ENCODE data around the gene PRDM8. TPM values are rescaled to one million over a fixed set of nuclear protein-coding genes. Genes with fewer than 3 reads are reported as not detected.
"Not testable (repeated sequence)": the region's sequence is repeated elsewhere in the genome, so short reads cannot be mapped to it uniquely, and the experiment has no call there.

Gene PRDM8
- total RNA-seq, 1 donor from 2014 or later = 0.07 TPM

- no peaks in the 10 kb centered on the region for H3K9me3 Mint-ChIP-seq (ENCODE audit: low read depth)
These were observed 26.1 kb upstream of the PRDM8 start for GRCh38 chr4:80171251-80171650.

GRCh38 chr4:80171656-80172055, 25.6 kb upstream of the PRDM8 start:
- TF ChIP-seq CTCF (IDR thresholded peaks at IDR 0.05) = no peak
- H3K4me1 Mint-ChIP-seq (ENCODE audit: low read depth) = no peaks in the 10 kb centered on the region
- H3K9me3 Mint-ChIP-seq (ENCODE audit: low read depth) = no peaks in the 10 kb centered on the region
- DNase-seq (ENCODE audit: low spot score) = no peak
- no peak overlapping the region for H3K27ac Mint-ChIP-seq (ENCODE audit: unreplicated experiment)
- H3K4me3 Mint-ChIP-seq (ENCODE audit: unreplicated experiment) = no peak overlapping the region
- peaks cover 62% of the 10 kb centered on the region for H3K27me3 Mint-ChIP-seq (ENCODE audit: low read depth)
- H3K36me3 Mint-ChIP-seq (ENCODE audit: low read depth) = no peaks in the 10 kb centered on the region

More at GRCh38 chr4:80171251-80171650, 26.1 kb upstream of the PRDM8 start:
- DNase-seq (ENCODE audit: low spot score) = no peak
- Mint-ChIP-seq H3K4me3 (ENCODE audit: unreplicated experiment) (no peak overlapping the region), H3K4me1 (ENCODE audit: low read depth) (no peaks in the 10 kb centered on the region), H3K36me3 (ENCODE audit: low read depth) (no peaks in the 10 kb centered on the region), H3K27me3 (ENCODE audit: low read depth) (peaks cover 65% of the 10 kb centered on the region), H3K27ac (ENCODE audit: unreplicated experiment) (no peak overlapping the region)
- no peak for TF ChIP-seq CTCF (IDR thresholded peaks at IDR 0.05)

- Mint-ChIP-seq H3K27ac (ENCODE audit: unreplicated experiment) (no peak overlapping the region), H3K36me3 (ENCODE audit: low read depth) (no peaks in the 10 kb centered on the region), H3K27me3 (ENCODE audit: low read depth) (peaks cover 58% of the 10 kb centered on the region)
These were observed 25.1 kb upstream of the PRDM8 start for GRCh38 chr4:80172203-80172602.

GRCh38 chr4:80173401-80173800, 23.9 kb upstream of the PRDM8 start:
- TF ChIP-seq CTCF (IDR thresholded peaks at IDR 0.05) = no peak
- DNase-seq (ENCODE audit: low spot score) = no peak

More at GRCh38 chr4:80172203-80172602, 25.1 kb upstream of the PRDM8 start:
- no peak for TF ChIP-seq CTCF (IDR thresholded peaks at IDR 0.05)
- Mint-ChIP-seq H3K4me1 (ENCODE audit: low read depth) (no peaks in the 10 kb centered on the region), H3K4me3 (ENCODE audit: unreplicated experiment) (no peak overlapping the region), H3K9me3 (ENCODE audit: low read depth) (no peaks in the 10 kb centered on the region)
- no peak for DNase-seq (ENCODE audit: low spot score)

GRCh38 chr4:80173841-80174240, 23.5 kb upstream of the PRDM8 start:
- no peak for DNase-seq (ENCODE audit: low spot score)
- Mint-ChIP-seq H3K4me3 (ENCODE audit: unreplicated experiment) (no peak overlapping the region), H3K36me3 (ENCODE audit: low read depth) (no peaks in the 10 kb centered on the region), H3K9me3 (ENCODE audit: low read depth) (peaks cover under 1% of the 10 kb centered on the region), H3K27ac (ENCODE audit: unreplicated experiment) (no peak overlapping the region), H3K27me3 (ENCODE audit: low read depth) (peaks cover 46% of the 10 kb centered on the region), H3K4me1 (ENCODE audit: low read depth) (no peaks in the 10 kb centered on the region)
- TF ChIP-seq CTCF (IDR thresholded peaks at IDR 0.05) = no peak

More at GRCh38 chr4:80173401-80173800, 23.9 kb upstream of the PRDM8 start:
- no peak overlapping the region for H3K4me3 Mint-ChIP-seq (ENCODE audit: unreplicated experiment)
- peaks cover 50% of the 10 kb centered on the region for H3K27me3 Mint-ChIP-seq (ENCODE audit: low read depth)
- H3K4me1 Mint-ChIP-seq (ENCODE audit: low read depth) = no peaks in the 10 kb centered on the region
- H3K9me3 Mint-ChIP-seq (ENCODE audit: low read depth) = no peaks in the 10 kb centered on the region
- H3K36me3 Mint-ChIP-seq (ENCODE audit: low read depth) = no peaks in the 10 kb centered on the region
- no peak overlapping the region for H3K27ac Mint-ChIP-seq (ENCODE audit: unreplicated experiment)

- peaks cover 28% of the 10 kb centered on the region for H3K27me3 Mint-ChIP-seq (ENCODE audit: low read depth)
- H3K27ac Mint-ChIP-seq (ENCODE audit: unreplicated experiment); H3K4me1 Mint-ChIP-seq (ENCODE audit: low read depth): not testable (repeated sequence)
These were observed 19.5 kb upstream of the PRDM8 start for GRCh38 chr4:80177793-80178192.

More at GRCh38 chr4:80177793-80178192, 19.5 kb upstream of the PRDM8 start:
- DNase-seq (ENCODE audit: low spot score); H3K36me3 Mint-ChIP-seq (ENCODE audit: low read depth); H3K4me3 Mint-ChIP-seq (ENCODE audit: unreplicated experiment): not testable (repeated sequence)
- peaks cover 19% of the 10 kb centered on the region for H3K9me3 Mint-ChIP-seq (ENCODE audit: low read depth)

Data from chondrocyte (in vitro differentiated cells).